GM18873 (cell line): ENCODE results near the gene LIME1.
"Not testable (repeated sequence)": the region's sequence is repeated elsewhere in the genome, so short reads cannot be mapped to it uniquely, and the experiment has no call there.

ENCODE experiments used
- ATAC-seq: cut with Tn5 transposase; IDR thresholded peaks from one replicate; pipeline ENCODE4 v1.9.1; 2021; ENCODE audit warnings: mild to moderate bottlenecking, moderate library complexity, moderate number of reproducible peaks; ENCODE audit not compliant: unreplicated experiment, low FRiP score

LIME1 gene

GRCh38 chr20:63706852-63707557 is 29.5 kb upstream of the LIME1 start:
- ATAC-seq: no peak

GRCh38 chr20:63707558-63708300 is 28.7 kb upstream of the LIME1 start, which contains the start of the genes ARFRP1 and ZGPAT:
ARFRP1 (minus strand) TSS chr20:63707976; CDS start chr20:63707091, 885 bp downstream.
ZGPAT (plus strand) TSS chr20:63708039; CDS start chr20:63708581, 542 bp downstream.
- ATAC-seq: peak; percentile 48

- no peak for ATAC-seq
Observed at GRCh38 chr20:63708301-63709148, 27.9 kb upstream of the LIME1 start.

- ATAC-seq: no peak
Observed at GRCh38 chr20:63709149-63709527, 27.3 kb upstream of the LIME1 start.

GRCh38 chr20:63711085-63711645 is 25.3 kb upstream of the LIME1 start:
- no peak for ATAC-seq

GRCh38 chr20:63712191-63712590 is 24.3 kb upstream of the LIME1 start:
- ATAC-seq: no peak

- no peak for ATAC-seq
Observed at GRCh38 chr20:63714858-63715257, 21.6 kb upstream of the LIME1 start.

GRCh38 chr20:63718996-63719395 is 17.5 kb upstream of the LIME1 start:
- no peak for ATAC-seq

- ATAC-seq: not testable (repeated sequence)
Observed at GRCh38 chr20:63722967-63723622, 13.4 kb upstream of the LIME1 start.

GRCh38 chr20:63730189-63730733 is 6.2 kb upstream of the LIME1 start:
- ATAC-seq: not testable (repeated sequence)

GRCh38 chr20:63731410-63731809 is 5.1 kb upstream of the LIME1 start:
- ATAC-seq: no peak

- ATAC-seq: no peak
Observed at GRCh38 chr20:63732118-63733095, 4.1 kb upstream of the LIME1 start.

GRCh38 chr20:63733117-63733516 is 3.3 kb upstream of the LIME1 start:
- no peak for ATAC-seq

GRCh38 chr20:63733579-63734081 is 2.8 kb upstream of the LIME1 start:
- no peak for ATAC-seq

GRCh38 chr20:63734111-63734945 is 2.1 kb upstream of the LIME1 start:
- ATAC-seq: no peak

- no peak for ATAC-seq
Observed at GRCh38 chr20:63734946-63735858, 1.3 kb upstream of the LIME1 start.
